ENCODE results near the gene GPC5.
"Not testable (repeated sequence)": the region's sequence is repeated elsewhere in the genome, so short reads cannot be mapped to it uniquely, and the experiment has no call there.

GPC5 gene

DNA sequence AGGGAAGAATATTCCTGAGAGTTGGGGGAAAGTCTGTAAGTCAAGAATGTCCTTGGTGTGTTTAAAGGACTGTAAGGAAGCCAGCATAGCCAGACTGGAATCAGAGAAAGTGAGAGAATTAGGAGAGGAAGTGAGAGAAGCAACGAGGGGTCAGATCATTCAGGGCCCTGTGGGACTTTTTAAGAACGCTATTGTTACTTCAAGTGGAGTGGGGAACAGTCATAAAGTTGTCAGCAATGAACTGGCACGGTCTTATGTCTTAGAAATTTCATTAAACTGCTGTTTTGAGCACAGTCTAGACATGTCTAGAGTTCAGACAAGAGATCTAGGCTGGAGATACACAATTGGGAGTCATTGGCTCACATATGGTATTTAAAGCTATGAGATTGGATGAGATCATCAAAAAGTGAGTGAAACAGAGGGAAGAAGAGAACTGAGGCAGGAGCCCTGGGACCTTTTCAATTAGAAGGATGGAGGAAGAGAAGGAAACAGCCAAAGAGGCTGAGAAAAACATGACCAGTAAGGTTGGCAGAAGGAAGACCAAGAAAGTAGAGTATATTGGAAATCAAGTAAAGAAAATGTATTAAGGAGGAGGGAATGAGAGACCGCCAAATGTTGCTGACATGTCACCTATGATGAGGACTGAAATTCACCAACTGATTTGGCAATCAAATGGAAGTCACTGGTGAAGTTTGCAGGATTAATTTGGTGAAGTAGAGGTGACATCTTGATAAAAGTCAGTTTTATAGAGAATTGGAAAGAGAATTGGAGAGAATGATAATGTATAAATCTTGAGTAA lies 263.5 kb downstream of the GPC5 start:
- DNase-seq, result no peak

DNA sequence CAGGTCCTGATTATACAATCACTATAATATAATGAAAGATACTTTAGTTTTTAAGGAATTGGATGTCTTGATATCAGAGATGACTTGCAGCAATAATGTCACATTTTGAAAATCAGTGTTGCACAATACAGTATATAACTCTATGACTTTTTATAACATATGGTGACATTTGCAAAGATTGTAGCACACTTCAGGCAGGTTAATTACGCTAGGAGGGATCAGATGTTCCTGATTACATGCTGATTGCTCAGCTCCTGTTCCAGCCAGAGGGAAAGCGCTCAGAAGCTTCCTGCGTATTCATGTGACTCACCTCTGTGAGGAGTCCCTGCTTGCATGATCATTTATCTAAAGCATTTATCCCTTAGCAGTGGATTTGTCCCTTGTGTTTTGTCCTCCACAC lies 265.6 kb downstream of the GPC5 start:
- DNase-seq, result no peak

DNA sequence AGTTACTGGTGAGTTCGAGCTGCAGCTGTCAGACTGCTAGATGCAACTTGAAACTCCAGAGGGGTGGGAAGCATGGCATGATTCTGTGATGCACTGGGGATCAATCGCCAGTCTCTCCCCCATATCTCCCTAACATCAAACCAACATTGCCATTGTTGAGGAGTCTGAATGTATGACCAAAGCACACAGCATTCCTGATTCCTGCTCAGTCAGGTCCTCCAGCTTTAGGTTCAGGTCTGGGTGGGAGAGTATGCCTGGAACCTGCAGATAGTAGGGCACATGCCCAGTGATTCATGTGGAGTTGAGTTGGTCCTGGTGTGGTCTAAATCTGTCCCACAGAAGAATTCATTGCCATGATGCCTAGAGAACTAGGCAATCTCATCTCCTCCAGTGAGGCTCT lies 269.1 kb downstream of the GPC5 start:
- DNase-seq, result no peak

DNA sequence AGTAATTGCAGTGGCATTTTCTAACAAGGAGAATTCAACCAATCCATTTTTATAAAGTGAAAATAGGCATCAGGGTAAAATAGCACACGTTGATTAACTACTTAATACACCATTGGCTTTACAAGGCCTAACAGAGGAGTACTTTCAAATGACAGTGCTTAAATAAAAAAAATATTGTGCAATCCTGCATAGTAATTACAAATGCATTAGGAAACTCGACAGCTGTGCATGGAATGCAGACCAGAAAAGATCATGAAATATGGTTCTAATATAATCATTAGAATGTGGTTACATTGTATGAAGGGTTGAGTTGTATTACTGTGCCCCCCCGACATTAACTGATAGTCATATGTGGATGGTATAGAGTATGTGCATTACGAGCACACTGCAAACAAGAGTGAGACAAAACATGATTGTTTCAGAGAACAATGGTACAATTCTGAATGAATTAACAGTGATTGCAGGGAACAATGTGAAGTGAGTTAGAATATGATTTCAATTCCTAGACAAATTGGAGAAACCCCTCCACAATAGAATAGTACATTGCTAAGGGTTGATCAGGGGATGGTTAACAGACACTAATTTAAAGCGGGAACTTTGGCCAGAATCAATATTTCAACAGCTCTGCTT lies 270.6 kb downstream of the GPC5 start:
- DNase-seq, result no peak

DNA sequence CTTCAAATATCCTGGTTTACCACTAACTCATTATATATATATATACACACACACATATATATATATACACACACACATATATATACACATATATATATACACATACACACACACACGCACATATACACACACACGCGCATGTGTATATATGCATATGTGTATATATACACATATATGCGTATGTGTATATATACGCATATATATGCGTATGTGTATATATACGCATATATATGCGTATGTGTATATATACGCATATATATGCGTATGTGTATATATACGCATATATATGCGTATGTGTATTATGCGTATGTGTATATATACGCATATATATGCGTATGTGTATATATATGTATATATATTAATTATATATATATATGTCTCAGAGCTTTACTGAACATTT lies 275.9 kb downstream of the GPC5 start:
- DNase-seq, result not testable (repeated sequence)

DNA sequence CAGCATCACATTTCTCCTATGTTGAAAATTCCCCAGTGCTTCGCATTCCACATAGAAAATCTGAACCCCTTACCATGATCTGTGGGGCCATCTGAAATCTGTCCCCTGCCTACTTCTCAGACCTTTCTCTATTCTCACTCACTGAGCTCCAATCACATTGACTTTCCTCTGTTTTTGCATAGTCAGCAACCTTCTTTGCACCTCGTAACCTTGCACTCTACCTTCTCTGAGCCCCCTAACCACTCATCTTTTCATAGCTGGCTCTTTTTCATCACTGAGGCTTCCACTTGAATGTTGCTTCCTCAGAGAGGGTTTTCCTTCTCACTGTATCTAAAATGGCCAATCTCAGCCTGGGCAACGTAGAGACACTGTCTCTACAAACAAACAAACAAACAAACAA lies 286.3 kb downstream of the GPC5 start:
- no peak for DNase-seq

DNA sequence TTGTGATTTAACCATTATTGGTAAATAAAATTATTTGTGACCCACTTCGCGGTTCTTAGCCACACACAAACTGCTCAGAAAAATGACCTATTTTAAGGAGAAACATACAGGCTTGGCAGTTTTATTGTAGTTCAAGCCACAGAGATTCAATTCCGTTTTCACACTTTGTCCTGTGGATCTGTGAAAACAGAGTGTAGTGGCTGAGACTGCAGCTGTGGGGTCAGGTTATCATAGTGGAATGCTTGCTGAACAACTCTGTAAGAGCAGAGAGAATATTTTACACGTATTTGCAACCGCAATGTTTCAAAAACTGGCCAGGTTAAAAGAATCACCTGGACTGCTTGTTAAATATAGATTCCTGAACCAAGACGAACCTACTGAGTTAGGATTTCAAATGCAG lies 292.5 kb downstream of the GPC5 start:
- DNase-seq, result no peak

DNA sequence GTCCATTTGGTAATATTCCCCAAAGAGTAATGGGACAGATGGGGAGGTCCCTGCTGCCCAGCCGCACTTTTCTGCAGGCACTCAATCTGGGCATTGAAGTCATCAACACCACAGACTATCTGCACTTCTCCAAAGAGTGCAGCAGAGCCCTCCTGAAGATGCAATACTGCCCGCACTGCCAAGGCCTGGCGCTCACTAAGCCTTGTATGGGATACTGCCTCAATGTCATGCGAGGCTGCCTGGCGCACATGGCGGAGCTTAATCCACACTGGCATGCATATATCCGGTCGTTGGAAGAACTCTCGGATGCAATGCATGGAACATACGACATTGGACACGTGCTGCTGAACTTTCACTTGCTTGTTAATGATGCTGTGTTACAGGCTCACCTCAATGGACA lies 295.0 kb downstream of the GPC5 start:
- DNase-seq, result no peak

DNA sequence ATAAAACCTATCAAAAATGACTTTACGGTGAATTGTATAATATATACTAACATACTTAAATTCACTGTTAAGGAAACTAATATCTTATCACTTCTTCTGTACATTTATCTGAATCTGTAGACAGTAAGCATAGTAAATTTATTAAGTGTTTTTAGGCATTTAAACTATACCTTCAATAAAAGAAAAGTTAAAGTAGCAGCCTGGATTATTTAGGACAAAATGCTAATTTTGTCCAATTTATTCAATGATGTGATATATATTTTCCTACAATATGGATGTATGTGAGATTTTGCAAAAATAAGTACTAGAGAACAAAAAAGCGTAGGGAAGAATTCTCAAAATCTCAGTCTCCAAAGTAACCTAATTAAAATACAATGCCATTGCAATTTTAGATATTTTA lies 299.9 kb downstream of the GPC5 start:
- DNase-seq, result no peak

DNA sequence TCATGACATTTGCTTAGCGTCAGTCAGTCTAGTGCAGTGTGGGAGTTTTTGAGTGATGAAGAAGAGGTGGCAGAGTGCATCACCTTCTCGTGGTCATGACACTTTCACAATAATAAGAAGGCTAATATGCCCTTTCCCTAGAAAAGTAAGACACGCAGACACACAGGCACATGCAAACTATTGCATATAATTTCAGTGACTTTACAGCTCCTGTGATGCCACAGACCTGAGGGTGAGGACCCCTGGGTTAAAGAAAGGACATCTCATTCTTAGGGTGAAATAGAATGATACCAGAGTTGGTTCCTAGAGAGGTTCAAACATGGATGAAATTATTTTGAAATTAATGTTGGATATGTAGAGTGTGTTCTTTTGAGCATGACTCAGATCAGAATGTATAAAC lies 300.3 kb downstream of the GPC5 start:
- no peak for DNase-seq

DNA sequence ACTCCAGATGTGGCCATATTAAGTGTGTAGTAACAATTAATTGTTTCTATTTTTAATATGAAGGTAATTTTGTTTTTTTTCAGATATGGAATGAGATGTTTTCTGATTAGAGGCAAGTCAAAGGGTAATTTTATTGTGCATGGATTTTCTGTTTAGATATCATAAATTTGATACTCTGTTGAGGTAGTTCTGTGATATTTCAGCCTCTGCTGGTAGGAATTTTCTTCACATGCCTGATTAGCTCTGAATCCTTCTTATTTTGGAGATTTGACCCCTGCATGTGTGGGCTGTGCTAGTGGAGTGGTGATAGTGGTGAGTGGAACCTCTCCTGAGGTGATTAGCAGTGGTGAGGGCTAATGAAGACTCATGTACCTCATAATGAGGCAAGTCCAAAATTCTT lies 301.4 kb downstream of the GPC5 start:
- no peak for DNase-seq

DNA sequence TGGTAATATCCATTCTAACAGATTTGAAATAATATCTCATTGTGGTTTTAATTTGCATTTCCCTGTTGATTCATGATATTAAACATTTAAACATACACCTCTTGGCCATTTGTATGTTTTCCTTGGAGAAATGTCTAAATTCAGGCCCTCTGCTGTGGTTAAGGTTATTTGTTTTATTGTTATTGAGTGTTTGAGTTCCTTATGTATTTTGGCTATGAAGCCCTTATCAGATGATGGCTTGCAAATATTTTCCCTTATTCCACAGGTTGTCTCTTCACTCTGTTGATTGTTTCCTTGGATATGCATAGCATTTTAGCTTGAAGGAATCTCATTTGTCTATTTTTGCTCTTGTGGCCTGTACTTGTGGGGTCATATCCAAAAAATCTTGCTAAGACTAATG lies 303.6 kb downstream of the GPC5 start:
- no peak for DNase-seq

DNA sequence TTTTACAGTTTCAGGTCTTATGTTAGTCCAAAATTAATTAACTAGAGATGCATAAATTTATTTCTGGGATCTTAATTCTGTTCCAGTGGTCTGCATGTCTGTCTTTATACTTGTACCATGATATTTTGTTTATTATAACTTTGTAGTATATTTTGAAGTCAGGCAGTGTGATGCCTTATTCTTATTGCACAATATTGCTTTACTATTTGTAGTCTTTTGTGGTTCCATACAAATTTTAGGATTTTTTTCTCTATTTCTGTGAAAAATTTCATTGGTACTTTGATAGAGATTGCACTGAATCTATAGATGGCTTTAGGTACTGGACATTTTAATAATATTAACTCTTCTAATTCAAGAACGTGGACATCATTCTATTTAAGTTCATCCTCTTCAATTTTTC lies 304.0 kb downstream of the GPC5 start:
- DNase-seq, result no peak

DNA sequence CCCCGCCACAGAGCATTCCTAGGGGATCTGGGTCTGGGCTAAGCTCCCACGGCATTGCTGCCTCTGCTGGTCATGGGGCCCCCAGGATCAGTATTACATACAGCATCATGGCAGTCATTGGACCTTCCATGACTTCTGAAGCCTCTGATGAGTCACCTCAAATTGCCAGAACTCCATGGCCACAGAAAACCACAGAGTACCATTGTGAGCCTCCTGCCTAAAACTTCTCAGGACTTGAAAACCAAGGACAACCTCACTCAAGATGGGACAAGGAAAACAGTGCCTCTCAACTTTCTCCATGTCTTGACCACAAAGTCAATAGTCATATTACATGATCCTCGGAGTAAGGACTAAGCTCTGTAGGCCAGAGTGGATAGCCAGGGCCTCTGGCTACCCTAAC lies 306.0 kb downstream of the GPC5 start:
- DNase-seq, result no peak

DNA sequence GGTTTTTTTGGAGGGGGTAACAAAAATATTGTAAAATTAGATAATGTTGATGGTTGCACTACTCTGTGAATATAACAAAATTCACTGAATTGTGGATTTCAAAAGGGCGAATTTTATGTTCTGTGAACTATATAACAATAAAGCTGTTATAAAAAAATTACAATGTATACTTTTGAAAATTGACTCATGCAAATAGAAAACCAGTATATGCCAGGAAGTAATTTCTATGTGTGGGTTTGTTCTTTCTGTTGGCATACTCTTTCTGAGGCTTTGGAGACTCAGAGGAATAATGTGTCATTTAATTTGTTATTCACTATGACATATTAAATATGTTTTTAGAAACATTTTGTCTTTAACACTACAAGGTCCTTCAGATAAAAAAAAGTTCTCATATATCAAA lies 310.1 kb downstream of the GPC5 start:
- DNase-seq, result no peak

DNA sequence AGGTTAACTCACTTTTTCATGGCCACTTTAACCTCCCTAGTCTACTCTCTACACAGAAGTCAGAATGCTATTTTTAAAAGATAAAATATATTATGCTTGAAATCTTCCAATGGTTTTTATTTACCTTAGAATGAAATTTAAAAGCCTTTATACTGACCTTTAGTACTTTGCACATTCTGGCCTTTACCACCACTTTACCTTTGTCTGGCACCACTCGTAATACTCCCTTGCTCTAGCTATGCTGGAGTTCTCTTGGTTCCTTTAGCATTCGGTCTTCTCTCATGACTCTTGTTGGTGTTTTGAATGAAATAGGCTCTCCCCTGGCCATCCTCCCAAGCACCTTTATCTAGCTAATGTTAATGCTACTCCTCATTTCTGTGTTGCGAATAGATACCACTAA lies 310.8 kb downstream of the GPC5 start:
- DNase-seq, result no peak

DNA sequence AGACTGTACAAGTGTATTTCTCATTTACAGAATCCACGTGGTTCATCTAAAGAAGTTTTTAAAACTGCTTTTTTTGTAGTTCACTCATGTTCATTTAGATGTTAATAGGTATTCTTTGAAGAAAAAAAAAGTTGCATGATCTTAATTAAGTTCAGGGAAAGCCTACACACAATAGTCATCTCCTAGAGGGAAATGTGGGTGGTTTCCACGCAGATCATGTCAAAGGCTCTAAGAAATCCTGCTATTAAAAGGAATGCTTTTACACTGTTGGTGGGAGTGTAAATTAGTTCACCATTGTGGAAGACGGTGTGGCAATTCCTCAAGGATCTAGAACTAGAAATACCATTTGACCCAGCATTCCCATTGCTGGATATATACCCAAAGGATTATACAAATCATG lies 312.3 kb downstream of the GPC5 start:
- no peak for DNase-seq

DNA sequence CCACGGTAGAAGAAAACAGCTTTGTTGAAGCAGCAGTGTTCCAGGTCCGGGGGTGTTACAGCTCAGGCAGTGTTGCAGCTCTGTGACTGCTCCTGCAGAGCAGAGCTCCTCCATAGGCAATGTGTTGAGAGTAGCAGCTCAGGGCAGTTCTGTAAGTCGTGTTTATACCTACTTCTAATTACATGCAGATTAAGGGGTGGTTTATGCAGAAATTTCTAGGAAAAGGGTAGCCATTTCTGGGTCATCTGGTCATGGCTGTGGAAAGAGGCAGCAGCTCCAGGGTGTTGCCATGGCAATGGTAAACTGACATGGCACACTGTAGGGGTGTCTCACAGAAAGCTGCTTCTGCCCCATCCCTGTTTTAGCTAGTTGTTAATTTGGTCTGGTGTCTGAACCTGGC lies 316.4 kb downstream of the GPC5 start:
- DNase-seq, result no peak

DNA sequence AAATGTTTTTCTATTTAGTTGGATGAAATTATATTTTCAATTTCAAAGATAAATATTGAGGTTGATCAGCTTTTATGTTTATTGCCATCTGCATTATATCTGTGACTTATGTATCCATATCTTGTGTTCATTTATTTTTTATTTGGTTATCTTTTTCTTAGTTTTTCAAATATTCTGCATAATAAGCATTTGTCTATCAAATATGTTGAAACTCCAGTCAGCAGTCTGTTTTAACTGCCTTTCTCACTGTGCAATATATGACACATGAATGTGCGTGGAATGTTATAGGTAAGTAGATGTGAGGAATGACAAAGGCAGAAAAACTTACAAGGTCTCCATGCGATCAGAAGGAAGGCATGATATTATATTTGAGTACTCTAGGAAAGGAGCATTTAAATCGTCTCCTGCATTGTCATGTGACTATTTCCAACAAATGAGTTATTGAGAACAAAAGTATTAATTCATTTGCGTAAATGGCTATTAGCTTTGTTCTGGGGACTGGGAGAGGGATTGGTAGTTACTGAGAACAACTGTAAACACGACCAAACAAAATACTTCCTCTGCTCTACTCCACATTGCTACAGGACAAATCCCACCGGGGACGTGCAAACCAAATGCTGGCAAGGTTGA lies 318.1 kb downstream of the GPC5 start:
- DNase-seq, result no peak

DNA sequence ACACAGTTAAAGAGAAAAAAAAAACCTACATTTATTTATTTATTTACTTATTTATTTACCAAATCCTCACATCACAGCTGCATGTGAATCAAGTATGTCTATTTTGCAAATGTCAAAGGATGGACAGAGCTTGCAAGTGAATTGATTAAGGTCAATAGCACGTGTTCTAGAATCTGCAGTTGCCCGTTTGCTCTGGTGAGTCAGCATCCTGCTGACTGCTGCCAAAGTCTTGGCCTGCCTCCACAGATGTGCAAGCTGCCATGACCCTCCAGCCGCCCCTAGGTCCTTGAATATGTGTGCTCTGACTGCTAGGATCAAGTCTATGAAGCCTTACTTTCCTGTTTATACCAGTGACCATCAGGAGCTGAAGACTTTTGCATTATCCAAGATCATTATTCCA lies 320.6 kb downstream of the GPC5 start:
- no peak for DNase-seq

DNA sequence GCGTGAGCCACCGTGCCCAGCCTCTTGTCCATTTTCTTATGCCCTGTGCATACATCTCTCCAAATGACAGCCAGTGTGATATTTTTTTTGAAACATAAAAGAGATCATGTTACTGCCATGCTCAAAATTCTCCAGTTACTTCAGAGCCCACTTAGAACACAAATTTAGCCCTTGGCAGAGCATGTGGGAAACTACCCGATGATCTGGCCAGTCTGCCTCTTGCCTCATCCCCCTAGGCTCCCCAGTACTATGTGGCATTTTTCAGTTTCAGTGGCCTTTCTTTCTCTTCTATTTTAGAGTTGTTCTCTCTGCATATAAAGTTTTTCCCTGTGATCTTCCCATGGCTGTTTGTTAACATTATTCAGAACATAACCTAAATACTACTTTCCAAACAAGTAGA lies 323.0 kb downstream of the GPC5 start:
- DNase-seq, result no peak

DNA sequence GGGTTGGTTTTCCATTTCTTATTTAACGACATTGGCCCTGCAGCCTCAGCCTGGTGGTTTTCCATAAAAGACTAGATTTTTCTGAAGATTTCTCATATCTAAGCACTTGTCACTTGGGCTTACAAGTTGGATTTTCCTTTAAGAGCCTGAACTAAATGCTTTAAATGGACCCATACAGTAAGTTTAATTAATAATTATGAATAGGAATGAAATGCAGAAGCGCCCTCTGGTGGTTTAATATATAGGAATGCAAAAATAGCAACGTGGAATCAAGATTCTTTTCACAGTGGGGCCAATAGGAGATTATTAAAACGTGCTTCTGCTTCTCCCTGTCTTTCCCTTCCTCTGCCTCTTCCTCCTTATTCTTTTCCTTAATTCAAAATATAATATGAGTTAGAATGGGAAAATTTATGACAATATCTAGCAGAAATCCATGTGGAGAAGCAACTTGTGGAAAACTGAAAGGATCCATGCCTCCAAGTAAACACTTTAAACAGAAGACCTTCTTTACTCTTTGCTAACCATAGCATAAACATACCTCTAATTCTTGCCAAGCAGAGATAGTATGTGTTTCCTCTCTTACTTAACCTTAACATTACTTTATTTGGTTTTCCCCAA lies 324.0 kb downstream of the GPC5 start:
- DNase-seq, result no peak

DNA sequence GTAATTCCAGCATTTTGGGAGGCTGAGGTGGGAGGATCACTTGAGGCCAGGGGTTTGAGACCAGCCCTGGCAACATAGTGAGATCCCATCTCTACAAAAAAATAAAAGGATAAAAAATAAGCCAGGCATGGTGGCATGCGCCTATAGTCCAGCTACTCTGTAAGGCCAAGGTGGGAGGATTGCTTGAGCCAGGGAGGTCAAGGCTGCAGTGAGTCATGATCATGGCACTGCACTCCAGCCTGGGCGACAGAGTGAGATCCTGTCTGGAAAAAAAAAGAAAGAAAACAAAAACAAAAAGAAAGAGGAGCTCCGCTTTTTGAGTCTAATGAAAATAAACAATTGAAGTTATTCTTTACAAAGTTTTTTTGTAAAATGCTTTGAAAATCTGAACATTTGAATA lies 326.2 kb downstream of the GPC5 start:
- DNase-seq, result no peak

DNA sequence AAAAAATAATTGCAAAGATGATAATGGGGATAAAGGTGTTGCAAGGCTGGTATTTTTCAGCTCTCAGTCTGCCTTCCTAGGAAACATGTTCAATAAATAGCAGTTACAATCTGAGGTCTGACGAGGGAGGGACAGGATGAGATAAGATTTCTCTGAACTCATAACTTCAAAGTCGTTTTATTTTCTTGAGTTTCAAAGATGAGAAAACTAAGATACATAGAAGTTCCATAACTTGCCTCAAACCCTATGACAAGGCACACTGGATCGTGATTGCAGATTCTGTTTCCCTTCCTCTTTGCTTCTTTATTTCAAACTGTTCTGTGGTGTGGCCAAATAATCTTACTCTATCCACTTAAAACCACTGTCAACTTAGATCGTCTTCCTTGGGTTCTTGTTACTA lies 327.2 kb downstream of the GPC5 start:
- DNase-seq, result no peak

Measured in activated naive CD4-positive, alpha-beta T cell (primary cell).